ENCODE measurements around the gene ADD3. TPM values are rescaled to one million over a fixed set of nuclear protein-coding genes. Genes with fewer than 3 reads are reported as not detected.

ADD3 gene
- total and polyA plus RNA-seq, 8 donors = 62.0 to 362 (median 322) TPM

GRCh38 chr10:110013630-110014293 lies 6.0 kb downstream of the ADD3 start:
- Histone ChIP-seq H3K27me3 (no peaks in the 10 kb centered on the region), H3K9me3 (no peaks in the 10 kb centered on the region), H3K4me3 (no peak overlapping the region), H3K27ac (no peak overlapping the region), H3K36me3 (no peaks in the 10 kb centered on the region), H3K4me1 (peaks cover 16 to 78% of the 10 kb centered on the region in 2 donors)
- DNase-seq (no peak), ATAC-seq (peak; percentile 74)
- TF ChIP-seq, protein P1, sequence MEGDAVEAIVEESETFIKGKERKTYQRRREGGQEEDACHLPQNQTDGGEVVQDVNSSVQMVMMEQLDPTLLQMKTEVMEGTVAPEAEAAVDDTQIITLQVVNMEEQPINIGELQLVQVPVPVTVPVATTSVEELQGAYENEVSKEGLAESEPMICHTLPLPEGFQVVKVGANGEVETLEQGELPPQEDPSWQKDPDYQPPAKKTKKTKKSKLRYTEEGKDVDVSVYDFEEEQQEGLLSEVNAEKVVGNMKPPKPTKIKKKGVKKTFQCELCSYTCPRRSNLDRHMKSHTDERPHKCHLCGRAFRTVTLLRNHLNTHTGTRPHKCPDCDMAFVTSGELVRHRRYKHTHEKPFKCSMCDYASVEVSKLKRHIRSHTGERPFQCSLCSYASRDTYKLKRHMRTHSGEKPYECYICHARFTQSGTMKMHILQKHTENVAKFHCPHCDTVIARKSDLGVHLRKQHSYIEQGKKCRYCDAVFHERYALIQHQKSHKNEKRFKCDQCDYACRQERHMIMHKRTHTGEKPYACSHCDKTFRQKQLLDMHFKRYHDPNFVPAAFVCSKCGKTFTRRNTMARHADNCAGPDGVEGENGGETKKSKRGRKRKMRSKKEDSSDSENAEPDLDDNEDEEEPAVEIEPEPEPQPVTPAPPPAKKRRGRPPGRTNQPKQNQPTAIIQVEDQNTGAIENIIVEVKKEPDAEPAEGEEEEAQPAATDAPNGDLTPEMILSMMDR (IDR thresholded peaks at IDR 0.05) = no peak
- intact Hi-C loops (cut with DNase I) = no loop called here

GRCh38 chr10:110016039-110016438 lies 8.3 kb downstream of the ADD3 start:
- intact Hi-C loops (cut with DNase I) = no loop called here

DNA sequence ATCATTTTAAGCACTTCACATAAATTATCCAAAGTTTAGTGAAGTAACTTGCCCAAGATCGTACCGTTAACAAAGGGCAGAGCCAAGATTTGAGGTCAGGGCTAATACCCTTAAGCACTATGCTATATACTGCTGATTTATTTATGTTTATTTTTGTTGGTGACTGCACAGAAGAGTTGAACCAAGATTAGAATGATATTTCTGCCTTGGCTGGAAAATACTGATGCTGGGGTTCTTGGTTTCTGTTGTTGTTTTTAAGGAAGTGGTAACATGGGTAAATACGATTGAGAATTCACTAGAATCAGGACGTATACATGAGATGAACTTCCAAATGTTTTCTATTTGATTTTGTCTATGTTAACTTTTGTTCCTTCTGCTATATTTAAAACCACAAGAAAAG lies 9.3 kb downstream of the ADD3 start:
- peaks cover 0 to 67% of the 10 kb centered on the region in 2 donors for H3K4me1 ChIP-seq
- intact Hi-C loops (cut with DNase I) = no loop called here
- no peaks in the 10 kb centered on the region for H3K36me3 ChIP-seq
- H3K27ac ChIP-seq = no peak overlapping the region
- no peaks in the 10 kb centered on the region for H3K9me3 ChIP-seq
- no peaks in the 10 kb centered on the region for H3K27me3 ChIP-seq
- TF ChIP-seq, protein P1 (IDR thresholded peaks at IDR 0.05) = no peak
- DNase-seq (no peak), ATAC-seq (no peak)
- no peak overlapping the region for H3K4me3 ChIP-seq

More at GRCh38 chr10:110016039-110016438, 8.3 kb downstream of the ADD3 start:
- TF ChIP-seq, protein P1 (IDR thresholded peaks at IDR 0.05) = no peak
- Histone ChIP-seq H3K4me1 (peaks cover under 1 to 68% of the 10 kb centered on the region in 2 donors), H3K36me3 (no peaks in the 10 kb centered on the region), H3K4me3 (no peak overlapping the region), H3K9me3 (no peaks in the 10 kb centered on the region), H3K27ac (no peak overlapping the region), H3K27me3 (no peaks in the 10 kb centered on the region)
- ATAC-seq (peak; percentile 47), DNase-seq (no peak)

DNA sequence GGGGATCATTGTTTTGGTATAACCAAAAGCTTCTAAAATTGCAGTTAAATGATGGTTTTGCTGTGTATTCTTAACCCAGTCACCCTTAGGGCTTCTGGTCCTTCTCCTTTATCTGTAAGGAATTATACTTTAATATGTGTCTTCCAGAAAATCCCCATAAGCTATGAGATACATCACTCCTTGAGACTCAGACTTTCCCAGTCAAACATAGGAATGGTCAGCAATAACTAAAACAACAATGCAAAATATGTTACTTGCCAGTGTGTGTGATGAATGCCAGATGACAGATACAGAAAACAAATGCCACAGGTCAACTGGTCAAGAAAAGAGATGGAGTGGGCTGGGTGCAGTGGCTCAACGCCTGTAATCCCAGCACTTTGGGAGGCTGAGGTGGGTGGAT lies 10.1 kb downstream of the ADD3 start:
- no peak overlapping the region for H3K4me3 ChIP-seq
- H3K9me3 ChIP-seq = no peaks in the 10 kb centered on the region
- peaks cover 0 to 67% of the 10 kb centered on the region in 2 donors for H3K4me1 ChIP-seq
- no peak overlapping the region for H3K27ac ChIP-seq
- intact Hi-C loops (cut with DNase I) = no loop called here
- no peaks in the 10 kb centered on the region for H3K27me3 ChIP-seq
- TF ChIP-seq, protein P1 (IDR thresholded peaks at IDR 0.05) = no peak
- ATAC-seq (no peak), DNase-seq (no peak)
- H3K36me3 ChIP-seq = no peaks in the 10 kb centered on the region

DNA sequence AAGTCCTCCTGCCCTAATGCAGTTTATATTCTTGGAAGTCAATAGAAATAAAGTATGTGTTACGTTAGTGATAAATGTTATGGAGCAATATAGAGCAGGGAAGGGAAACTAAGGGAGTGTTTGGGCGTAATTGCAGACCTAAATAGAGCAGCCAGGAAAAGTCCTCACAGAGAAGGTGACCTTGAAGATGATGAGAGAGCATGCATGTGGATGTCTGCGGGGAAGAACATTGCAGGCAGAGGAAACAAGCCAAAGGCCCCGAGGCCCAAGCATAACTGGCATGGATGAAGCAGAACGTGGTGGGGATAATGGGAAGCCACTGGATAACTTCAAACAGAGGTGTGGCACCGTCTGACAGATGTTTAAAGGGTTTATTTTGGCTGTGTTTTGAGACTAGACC lies 12.5 kb downstream of the ADD3 start:
- H3K27me3 ChIP-seq = no peaks in the 10 kb centered on the region
- ATAC-seq = no peak
- no peak overlapping the region for H3K27ac ChIP-seq
- intact Hi-C loops (cut with DNase I) = no loop called here
- DNase-seq = no peak
- H3K36me3 ChIP-seq = no peaks in the 10 kb centered on the region
- H3K4me3 ChIP-seq = no peak overlapping the region
- no peaks in the 10 kb centered on the region for H3K9me3 ChIP-seq
- peaks cover 0 to 77% of the 10 kb centered on the region in 2 donors for H3K4me1 ChIP-seq
- TF ChIP-seq, protein P1 (IDR thresholded peaks at IDR 0.05) = no peak

All from left lung (tissue), 10 donors.